M059J (cell line): ENCODE data around the gene FLNC. TPM values are rescaled to one million over a fixed set of nuclear protein-coding genes. Genes with fewer than 3 reads are reported as not detected.

Experiments used
- DNase-seq: peaks from one replicate; pipeline ENCODE4 v3.0.0-alpha.2; 2012; ENCODE audit warnings: low read depth
- total RNA-seq: library from RNA; depleted of rRNA; stranded (reverse); fragments of >200 nt; shearing (Covaris generic); gene quantifications from 2 replicates; pipeline ENCODE4 v1.2.3, GENCODE V29; 2014

FLNC gene
- total RNA-seq, 1 experiment from 2014 or later, result 150 TPM

DNA sequence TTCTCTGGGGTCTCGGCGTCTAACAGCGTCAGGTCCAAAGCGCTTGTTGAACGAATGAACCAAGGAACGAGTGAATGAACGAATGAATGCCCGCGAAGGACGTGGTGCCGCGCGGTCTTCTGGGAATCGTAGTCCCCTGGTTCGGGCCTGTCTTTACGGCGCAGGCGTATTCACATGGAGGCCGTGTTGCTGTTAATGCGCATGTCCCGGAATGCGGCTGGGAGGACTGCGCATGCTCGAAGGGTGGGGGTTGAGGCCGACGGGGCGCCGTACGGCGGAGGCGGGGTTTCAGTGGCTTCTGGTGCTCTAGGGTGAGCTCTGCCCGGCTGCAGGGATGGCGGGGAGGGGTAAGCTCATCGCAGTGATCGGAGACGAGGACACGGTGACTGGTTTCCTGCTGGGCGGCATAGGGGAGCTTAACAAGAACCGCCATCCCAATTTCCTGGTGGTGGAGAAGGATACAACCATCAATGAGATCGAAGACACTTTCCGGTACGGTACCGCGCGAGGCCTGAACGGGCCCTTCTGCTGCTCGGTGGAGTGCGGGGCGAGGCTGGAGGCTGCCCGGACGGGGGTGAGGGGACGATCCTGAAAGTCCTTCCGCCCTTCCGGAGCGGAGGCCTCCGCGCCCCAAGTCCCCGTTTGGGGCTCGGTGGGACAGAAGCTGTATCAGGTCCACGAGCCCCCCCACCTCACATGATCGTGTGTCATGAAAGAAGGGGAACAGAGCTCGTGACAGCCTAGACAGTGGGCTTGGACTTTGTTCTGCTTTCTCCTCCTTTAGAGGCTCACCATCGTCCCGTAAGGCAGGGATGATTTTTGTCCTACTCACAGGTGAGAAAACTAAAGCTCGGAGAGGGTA is 32.6 kb downstream of the FLNC start, which contains the start of gene ATP6V1F:
TSS of gene ATP6V1F (plus strand) at position 286 of the 862 bp plus-strand sequence. CDS start at position 335, 49 bp downstream.
- DNase-seq, result peak; percentile 96

DNA sequence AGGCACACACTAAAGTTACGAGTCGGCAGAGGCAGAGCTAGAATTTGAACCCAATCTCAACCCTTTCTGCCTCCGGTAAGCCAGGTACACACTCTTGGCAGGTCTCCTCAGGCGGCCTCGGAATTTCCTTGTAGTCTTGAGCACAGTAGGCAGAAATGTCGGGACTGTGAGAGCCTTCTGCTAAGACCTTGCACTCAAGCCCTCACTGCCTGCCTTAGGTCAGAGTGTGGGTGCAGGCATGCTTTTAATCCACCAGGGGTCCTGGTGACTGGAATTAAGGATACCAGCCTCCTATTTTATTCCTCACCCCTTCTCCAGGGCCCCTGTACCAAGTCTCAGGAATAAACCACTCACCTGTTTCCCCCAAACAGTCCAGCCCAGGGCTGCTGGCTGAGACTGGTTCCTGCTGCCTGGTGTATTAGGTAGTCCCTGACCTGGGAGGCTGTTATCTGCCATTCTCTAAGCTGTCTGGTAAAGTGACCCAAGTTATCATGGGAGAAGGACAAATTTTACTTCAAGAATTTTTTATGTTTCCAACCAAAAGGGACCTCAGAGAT is 33.3 kb downstream of the FLNC start:
- peak; percentile 76 for DNase-seq

DNA sequence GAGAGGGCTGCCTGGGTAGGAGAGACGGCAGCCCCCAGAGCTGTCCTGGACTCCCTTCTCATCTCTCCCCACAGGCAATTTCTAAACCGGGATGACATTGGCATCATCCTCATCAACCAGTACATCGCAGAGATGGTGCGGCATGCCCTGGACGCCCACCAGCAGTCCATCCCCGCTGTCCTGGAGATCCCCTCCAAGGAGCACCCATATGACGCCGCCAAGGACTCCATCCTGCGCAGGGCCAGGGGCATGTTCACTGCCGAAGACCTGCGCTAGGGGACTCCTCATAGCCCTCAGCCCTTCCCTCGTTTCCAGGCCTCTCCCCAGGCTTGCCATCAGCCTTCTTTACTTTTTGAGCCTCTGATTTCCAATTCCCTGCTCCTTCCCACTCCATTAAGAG is 35.1 kb downstream of the FLNC start:
- DNase-seq, result no peak

DNA sequence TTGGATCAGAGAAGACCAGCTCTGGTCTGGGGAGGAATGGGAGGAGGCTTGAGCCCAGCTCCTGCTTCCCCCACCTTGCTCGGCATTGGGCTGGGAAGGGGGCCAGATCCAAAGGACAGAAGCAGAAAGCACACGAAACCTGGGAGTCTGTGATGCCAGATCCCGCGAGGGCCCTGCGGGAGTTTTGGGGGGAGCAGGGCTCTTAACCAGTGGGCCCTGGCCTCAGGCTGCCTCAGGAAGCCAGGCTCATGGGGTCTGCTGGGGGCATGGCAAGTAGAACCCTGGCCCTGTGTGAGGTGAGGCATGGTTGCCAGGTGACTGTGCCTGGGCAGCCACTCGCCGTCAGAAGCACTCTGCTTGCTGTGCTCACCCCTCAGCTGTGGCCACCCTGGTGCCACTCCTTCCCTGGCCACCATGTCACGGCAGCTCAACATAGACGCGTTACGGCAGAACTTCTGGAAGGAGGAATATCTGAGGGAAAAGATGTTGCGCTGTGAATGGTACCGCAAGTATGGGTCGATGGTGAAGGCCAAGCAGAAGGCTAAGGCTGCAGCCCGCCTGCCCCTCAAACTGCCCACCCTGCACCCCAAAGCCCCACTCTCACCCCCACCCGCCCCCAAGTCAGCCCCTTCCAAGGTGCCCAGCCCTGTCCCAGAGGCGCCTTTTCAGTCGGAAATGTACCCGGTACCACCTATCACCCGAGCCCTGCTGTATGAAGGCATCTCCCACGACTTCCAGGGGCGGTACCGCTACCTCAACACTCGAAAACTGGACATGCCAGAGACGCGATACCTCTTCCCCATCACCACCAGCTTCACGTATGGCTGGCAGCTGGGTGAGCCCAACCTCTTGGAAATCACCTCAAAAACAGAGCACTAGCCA is 36.0 kb downstream of the FLNC start:
- no peak for DNase-seq

DNA sequence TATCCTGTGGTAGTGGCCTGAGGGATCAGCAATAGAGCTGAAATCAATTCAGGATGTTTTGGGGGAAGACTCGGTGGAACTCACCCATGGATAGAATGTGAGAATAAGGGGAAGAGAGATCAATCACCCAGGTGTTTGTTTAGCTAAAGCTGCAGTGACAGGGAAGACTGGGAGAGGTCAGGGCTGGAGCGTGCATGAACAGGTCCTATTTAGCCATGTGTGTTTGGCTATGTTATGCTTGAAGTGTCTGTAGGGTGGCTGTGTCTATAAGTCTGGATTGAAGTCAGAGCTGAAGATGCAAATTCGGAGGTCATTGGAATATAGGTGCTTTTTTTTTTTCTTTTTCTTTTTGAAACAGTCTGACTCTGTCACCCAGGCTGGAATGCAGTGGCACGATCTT is 37.0 kb downstream of the FLNC start:
- no peak for DNase-seq

DNA sequence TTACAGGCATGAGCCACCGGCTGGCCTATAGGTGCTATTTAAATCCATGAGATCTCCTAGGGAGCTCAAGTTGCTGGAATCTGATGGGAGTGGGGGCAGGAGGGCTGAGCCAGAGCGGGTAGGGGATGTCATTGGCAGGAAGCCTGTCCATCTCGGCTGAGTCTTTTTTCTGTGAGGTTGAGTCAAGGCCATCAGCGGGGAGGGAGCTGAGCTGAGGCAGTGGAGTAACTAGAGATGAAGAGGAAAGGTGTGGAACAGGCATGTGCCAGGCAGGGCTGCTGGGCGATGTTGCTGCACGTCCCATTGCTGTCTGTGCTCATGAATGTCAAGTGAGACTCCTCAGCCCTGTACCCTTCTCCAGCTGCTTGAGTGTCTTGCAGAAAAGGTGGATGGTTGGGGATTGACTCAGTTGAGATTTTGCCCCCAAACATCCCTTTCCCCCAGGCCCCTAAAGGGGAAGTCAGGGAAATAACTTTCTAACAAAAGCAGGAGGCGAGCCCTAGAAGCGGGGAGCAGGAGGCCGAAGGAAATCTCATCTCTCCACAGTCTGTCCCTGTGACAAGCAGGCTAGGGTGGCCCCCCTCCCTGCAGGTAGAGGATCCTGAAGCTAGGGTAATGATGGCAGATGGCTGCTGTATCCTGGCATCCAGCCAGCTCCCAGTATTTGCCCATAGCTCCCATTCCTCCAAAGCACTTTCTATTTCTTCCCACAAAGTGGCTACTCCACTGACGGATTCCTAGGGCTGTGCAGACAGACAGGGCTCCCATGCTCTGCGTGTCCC is 37.8 kb downstream of the FLNC start:
- no peak for DNase-seq

DNA sequence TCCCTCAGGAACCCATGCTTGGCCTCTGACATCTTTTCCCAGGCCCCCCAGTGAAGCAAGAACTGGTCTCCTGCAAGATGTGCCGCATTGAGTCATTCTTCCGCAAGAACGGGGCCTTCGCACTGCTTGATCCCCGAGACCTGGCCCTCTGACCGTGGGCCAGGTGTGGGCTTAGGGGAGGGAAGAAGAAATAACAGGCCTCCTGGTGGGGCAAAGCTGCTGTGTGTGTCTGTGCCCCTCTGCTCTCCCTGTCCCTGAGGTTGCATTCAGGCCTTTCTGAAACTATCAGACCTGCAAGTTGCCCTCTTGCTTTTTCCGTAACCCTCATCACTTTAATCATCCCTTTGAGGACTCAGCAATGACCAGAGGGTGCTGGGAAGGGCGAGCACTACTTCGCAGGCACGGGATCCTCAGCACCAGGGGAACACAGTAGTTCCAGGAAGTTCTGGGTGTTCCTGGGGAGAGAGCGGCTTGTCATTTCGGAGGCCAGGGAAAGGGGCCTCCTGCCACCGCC is 38.5 kb downstream of the FLNC start:
- DNase-seq, result no peak

DNA sequence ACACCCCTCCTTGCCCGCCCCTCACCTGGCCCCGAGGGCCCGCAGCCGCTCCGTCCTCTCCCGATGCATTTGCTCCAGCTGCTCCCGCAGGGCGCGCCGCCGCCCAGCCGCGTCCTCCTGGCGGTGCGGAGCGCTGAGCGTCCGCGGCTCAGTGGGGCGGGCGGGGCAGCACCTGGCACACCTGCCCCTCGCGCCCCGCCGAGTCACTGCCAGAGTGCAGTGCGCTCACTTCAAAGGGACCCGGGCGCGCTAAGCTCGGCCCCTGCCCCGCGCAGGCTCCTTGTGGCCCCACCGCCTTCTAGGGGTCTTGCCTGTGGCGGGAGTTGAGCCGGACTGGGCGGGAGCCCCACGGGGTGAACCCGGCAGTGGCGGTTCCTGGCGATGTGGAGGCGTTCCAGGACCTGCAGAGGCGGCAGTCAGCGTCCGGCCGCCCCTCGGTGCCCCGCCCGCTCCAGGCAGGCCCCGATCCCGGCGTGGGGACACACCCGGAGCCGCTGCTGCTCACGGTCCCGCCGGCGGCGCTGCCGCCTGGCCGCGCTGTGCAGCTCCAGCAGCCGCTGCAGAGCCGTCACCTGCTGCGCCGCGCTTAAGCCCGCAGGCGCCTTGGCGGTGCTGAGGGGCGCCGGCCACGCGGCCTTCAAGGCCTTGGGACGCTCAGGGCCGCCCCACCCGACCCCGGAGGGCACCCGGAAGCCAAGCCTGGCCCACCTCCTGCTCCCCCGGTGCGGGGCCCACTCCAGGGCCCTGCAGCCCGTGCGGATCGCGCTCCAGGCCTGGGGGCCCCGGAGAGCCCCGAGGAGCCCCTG is 39.1 kb downstream of the FLNC start:
- no peak for DNase-seq

DNA sequence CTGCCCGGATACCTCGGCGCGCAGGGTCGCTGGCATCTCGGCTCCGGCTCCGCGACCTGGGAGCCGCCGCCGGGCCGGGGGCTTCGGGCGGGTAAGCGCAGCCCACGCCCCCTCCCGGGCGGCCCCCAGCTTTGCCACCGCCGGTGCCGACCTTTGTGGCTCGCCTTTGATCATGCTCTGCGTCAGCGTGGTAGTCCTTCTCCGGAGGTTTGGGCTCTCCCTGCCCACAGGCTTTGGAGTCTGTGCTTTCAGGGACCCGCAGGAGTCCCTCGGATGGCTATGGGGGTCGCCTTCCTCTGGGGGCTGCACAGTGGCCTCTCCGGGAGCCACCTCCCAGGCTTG is 39.7 kb downstream of the FLNC start:
- DNase-seq, result no peak

DNA sequence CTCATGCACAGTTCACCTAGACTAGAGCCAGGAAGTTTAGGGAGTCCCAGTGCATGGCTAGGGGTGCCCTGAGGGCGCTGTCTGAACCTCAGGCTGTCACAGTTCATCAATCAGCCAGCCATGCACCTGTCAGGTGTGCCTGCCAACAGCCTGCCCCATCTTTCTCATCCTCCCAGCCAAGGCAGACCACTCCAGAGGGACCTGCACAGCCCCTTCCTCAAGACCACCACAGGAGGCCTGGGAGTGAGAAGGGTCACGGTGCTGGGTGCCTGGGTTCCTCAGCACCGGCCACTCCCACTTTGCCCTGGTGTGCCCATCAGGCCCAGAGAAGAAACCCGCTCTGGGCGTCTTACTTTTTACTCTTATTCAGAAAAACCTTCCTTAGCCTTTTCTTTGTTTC is 40.8 kb downstream of the FLNC start:
- no peak for DNase-seq

DNA sequence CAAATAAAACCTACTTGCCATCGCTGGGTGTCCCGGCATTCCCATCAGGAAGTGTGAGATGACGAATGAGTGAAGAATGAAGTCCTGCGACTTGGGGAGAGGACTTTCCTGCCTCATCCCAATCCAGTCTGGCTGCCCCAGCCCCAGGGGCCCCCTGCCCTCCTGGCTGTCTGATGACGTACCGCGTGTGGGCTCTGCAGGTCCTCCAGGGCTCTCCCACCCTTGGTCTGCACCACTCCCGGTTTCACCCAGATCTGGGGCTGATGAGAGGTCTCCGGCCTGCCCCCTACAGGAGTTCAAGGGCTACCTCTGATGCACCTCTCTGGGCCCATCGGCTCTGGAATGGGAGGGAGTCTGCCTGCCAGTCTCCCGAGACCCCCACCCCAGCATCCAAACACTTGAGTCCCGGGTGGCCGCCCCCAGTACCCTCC is 42.2 kb downstream of the FLNC start:
- no peak for DNase-seq

DNA sequence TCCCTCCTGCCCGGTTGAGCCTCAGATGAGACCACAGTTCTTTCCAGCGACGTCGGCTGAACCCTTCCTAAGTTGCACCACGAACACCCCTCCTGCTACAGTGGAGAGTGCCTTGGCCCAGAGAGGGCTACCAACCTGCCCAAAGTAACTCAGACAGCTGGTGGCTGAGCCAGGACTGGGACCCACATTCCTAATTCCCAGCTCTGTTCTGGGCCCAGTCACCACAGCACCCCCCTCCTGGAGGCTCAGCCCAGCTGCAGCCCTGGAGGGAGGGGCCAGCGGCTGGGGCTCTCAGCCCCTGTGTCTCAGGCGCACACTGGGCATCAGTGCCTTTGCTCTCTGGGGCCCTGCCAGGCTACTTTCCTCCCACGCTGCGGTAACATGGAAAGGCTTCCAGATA is 43.0 kb downstream of the FLNC start:
- DNase-seq, result no peak

DNA sequence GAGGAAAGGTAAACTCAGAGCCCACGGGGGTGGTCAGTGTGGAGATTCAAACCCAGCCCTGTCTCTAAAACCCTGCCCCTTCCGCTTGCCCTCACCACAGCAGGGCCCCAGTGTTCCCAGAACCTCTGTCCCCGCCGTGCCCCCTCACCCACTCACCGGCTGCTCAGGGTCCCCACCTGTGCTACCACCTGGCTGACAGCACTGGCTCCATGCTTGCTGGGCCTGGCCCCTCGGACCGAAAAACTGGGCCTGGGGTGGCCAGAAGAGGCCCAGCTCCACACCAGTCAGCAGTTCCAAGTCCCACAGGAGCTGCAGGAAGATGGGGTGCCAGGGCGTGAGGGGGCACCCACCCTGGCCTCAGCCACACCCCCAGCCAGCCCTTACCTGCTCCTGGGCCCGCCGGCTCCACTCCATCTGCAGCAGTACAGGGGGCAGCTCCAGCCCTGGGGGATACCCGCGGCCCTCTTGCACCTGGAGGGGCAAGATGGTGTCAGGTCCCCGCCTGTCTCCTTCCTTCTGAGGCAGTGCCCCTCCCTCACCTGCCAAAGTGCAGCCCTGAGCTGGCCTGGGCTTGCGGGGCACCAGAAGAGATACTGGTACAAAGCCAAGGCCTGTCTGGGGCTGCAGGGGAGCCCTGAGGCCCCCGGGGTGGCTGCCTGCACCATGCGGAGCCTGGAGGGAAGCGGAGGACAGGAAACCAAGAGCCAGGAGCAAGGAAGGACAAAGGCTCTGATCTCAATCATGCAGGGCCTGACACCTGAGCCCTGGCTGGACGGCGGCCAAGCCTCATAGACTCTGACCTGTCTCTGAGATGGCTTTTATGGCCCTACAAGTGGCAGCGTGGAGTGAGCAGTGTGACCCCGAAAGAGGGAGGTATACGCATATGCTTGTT is 44.2 kb downstream of the FLNC start:
- DNase-seq, result no peak

DNA sequence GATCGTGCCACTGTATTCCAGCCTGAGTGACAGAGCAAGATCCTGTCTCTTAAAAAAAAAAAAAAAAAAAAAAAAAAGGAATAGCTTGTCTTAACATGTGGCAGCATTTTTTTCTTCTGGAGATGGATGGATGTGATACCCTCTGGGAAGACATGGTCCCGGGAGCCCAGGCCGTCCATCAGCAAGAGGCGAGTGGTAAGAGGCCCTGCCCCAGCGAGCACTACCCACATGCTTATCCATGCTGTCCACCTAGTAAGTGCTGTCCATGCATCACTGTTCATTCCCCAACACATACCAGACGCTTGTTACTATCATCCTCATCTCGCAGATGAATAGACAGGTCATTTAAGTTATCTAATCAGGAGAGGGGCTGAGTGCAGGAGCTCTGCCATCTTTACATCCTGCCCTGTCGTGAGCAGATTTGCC is 45.3 kb downstream of the FLNC start:
- no peak for DNase-seq

DNA sequence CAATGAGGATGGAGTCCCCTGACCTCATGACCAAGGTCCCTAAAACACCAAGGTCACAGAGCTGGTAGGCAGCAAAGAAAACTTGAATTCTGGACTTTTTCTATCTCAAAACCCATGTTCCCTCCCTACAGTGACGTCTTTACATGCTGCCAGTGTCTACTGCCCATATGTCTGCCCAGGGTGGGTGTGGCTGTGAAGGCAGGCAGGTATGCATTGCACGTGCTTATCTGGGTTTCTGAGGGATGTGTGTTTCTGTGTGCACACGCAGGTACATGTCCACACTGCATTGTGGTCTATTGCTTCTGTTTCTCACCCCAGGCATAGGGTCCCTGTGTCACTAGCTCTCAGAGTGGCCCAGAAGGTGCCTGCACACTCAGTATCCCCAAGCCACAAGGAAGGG is 45.9 kb downstream of the FLNC start:
- DNase-seq, result no peak

DNA sequence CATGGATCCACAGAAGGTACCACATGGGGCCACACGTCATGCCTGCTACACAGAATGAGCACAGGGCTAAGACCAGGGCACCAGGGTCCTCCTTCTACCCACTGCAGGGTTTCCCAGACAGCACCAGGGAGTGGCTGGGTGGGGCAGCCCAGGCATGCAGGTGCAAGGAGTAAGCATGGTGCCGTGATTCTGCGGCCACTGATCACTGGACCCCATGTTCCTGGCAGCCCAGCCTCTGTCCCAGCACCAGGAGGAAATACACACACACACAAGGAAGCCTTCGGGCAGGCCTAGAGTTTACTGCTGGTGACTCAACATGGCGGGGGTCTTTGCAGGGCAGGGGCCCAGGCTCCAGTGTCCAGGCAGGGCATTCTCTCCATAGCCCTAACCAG is 46.4 kb downstream of the FLNC start:
- no peak for DNase-seq

DNA sequence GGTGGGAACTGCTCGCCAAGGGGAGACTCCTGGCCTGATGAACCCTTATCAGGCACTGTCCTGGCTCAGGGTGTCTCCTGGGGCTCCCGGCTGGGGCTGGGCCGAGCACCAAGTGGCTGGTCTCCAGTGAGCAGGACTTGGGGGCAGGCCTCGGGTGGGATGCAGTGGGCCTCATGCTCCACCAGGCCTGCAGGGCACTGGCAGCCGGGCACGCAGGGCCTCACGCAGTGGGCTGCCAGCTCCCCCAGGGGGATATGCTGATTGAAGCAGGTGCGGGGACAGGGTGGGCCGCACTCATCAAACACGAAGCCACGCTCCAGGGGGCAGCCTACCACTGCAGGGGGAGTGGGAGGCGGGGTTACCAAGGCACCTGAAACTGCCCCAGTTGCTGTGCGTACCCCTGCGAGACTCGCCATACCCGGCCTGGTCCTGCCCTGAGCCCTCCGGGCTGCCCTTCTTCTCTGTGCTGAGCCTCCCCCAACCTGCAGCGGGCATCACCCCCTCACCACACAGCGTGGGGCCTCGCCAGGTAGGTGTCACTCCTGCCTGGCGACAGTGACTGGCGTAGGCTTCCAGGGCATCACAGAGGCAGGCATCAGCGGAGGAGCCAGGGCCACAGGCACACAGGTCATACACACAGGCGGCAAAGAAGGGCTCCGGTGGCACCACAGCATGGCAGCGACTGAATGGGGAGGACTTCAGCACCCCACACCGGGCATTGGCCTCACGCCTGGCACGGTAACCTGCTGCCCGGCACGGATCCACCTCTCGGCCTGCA is 47.0 kb downstream of the FLNC start:
- no peak for DNase-seq

DNA sequence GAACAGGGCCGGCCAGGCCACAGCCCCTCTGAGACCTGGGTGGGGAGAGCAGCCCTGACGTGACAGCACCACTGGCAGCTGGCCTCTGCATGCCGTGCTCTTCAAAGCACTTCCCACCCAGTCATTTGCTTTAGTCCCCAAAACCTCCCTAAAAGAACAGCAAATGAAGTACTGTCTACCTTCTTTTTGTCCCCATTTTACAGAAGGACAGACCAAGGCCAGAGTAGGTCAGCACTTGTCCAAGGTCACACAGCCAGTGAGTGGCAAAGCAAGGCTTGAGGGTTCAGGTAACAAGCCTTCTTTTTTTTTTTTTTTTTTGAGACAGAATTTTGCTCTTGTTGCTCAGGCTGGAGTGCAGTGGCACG is 47.5 kb downstream of the FLNC start:
- DNase-seq, result no peak
